ENCODE results near the gene PDLIM3.

Gene PDLIM3

DNA sequence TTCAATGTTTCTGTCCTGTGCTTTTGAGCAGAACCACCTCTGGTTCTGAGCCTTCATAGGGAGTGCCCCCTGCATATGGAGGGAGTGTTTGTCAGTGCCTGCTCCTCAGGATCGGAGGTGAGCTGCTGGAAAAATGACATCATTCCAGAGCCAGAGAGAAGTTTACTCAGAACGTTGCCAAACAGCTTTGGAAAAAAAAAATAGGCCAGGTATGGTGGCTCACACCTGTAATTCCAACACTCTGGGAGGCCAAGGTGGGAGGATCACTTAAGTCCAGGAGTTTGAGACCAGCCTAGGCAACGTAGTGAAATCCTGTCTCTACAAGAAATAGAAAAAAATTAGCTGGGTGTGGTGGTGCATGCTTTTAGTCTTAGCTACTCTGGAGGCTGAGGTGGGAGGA is 27.2 kb upstream of the PDLIM3 start:
- TF ChIP-seq TEAD4 (IDR thresholded peaks at IDR 0.05) (no peak), MAX (IDR thresholded peaks at IDR 0.05) (no peak), TCF12 (IDR thresholded peaks at IDR 0.05; ENCODE audit: low read depth) (no peak), EP300 (IDR thresholded peaks at IDR 0.05; ENCODE audit: borderline replicate concordance) (no peak), CREB1 (IDR thresholded peaks at IDR 0.05; ENCODE audit: low read depth) (no peak), EGR1 (IDR thresholded peaks at IDR 0.05) (no peak), TAF1 (IDR thresholded peaks at IDR 0.05; ENCODE audit: low read depth) (no peak), YY1 (IDR thresholded peaks at IDR 0.05; ENCODE audit: low read depth) (no peak), NFIC (IDR thresholded peaks at IDR 0.05) (no peak), FOXM1 (IDR thresholded peaks at IDR 0.05; ENCODE audit: borderline replicate concordance, low read depth) (no peak), RAD21 (IDR thresholded peaks at IDR 0.05; ENCODE audit: low read depth) (no peak)
- TF ChIP-seq, protein P1, sequence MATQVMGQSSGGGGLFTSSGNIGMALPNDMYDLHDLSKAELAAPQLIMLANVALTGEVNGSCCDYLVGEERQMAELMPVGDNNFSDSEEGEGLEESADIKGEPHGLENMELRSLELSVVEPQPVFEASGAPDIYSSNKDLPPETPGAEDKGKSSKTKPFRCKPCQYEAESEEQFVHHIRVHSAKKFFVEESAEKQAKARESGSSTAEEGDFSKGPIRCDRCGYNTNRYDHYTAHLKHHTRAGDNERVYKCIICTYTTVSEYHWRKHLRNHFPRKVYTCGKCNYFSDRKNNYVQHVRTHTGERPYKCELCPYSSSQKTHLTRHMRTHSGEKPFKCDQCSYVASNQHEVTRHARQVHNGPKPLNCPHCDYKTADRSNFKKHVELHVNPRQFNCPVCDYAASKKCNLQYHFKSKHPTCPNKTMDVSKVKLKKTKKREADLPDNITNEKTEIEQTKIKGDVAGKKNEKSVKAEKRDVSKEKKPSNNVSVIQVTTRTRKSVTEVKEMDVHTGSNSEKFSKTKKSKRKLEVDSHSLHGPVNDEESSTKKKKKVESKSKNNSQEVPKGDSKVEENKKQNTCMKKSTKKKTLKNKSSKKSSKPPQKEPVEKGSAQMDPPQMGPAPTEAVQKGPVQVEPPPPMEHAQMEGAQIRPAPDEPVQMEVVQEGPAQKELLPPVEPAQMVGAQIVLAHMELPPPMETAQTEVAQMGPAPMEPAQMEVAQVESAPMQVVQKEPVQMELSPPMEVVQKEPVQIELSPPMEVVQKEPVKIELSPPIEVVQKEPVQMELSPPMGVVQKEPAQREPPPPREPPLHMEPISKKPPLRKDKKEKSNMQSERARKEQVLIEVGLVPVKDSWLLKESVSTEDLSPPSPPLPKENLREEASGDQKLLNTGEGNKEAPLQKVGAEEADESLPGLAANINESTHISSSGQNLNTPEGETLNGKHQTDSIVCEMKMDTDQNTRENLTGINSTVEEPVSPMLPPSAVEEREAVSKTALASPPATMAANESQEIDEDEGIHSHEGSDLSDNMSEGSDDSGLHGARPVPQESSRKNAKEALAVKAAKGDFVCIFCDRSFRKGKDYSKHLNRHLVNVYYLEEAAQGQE (IDR thresholded peaks at IDR 0.05; ENCODE audit: low read depth): no peak
- TF ChIP-seq, protein P2, sequence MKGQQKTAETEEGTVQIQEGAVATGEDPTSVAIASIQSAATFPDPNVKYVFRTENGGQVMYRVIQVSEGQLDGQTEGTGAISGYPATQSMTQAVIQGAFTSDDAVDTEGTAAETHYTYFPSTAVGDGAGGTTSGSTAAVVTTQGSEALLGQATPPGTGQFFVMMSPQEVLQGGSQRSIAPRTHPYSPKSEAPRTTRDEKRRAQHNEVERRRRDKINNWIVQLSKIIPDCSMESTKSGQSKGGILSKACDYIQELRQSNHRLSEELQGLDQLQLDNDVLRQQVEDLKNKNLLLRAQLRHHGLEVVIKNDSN (IDR thresholded peaks at IDR 0.05): no peak

- TF ChIP-seq, protein P1 (IDR thresholded peaks at IDR 0.05; ENCODE audit: low read depth): no peak
Observed at GRCh38 chr4:185560316-185560715, 25.0 kb upstream of the PDLIM3 start.

DNA sequence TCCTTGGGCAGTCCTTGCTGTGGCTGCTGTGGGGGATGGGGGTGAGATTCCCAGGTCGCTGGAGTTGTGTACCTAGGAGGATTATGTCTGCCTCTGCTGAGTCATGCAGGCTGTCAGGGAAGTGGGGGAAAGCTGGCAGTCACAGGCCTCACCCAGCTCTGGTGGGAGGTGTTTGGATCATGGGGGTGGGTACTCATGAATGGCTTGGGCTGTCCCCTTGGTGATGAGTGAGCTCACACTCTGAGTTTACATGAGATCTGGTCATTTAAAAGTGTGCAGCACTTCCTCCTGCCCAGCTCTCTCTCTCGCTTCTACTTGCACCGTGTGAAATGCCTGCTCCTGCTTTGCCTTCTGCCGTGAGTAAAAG is 24.6 kb upstream of the PDLIM3 start:
- TF ChIP-seq TEAD4 (IDR thresholded peaks at IDR 0.05): no peak
- TF ChIP-seq, protein P1 (IDR thresholded peaks at IDR 0.05; ENCODE audit: low read depth): no peak
- TF ChIP-seq FOXM1 (IDR thresholded peaks at IDR 0.05; ENCODE audit: borderline replicate concordance, low read depth): no peak
- TF ChIP-seq RAD21 (IDR thresholded peaks at IDR 0.05; ENCODE audit: low read depth): no peak

- TF ChIP-seq EP300 (IDR thresholded peaks at IDR 0.05; ENCODE audit: borderline replicate concordance) (no peak), NFIC (IDR thresholded peaks at IDR 0.05) (no peak), RAD21 (IDR thresholded peaks at IDR 0.05; ENCODE audit: low read depth) (no peak), TCF12 (IDR thresholded peaks at IDR 0.05; ENCODE audit: low read depth) (no peak), ZBTB7A (IDR thresholded peaks at IDR 0.05; ENCODE audit: low read depth) (no peak), CREB1 (IDR thresholded peaks at IDR 0.05; ENCODE audit: low read depth) (no peak)
- TF ChIP-seq, protein P2 (IDR thresholded peaks at IDR 0.05): no peak
- TF ChIP-seq, protein P1 (IDR thresholded peaks at IDR 0.05; ENCODE audit: low read depth): no peak
Observed at GRCh38 chr4:185554365-185555126, 19.2 kb upstream of the PDLIM3 start.
